ENCODE data around the gene TRPC5OS.

The TRPC5OS gene

GRCh38 chrX:111914398-111915090, 38.6 kb downstream of the TRPC5OS start:
- no peak for DNase-seq

GRCh38 chrX:111917591-111917990, 41.6 kb downstream of the TRPC5OS start:
- DNase-seq = no peak

- no peak for DNase-seq
These were observed 52.5 kb downstream of the TRPC5OS start for GRCh38 chrX:111928456-111928855.

All from CD4-positive, alpha-beta T cell treated with Interferon alpha-2 for 1 hour (primary cell).